ENCODE results near the gene CHEK2.
"Not testable (repeated sequence)": the region's sequence is repeated elsewhere in the genome, so short reads cannot be mapped to it uniquely, and the experiment has no call there.

DNA sequence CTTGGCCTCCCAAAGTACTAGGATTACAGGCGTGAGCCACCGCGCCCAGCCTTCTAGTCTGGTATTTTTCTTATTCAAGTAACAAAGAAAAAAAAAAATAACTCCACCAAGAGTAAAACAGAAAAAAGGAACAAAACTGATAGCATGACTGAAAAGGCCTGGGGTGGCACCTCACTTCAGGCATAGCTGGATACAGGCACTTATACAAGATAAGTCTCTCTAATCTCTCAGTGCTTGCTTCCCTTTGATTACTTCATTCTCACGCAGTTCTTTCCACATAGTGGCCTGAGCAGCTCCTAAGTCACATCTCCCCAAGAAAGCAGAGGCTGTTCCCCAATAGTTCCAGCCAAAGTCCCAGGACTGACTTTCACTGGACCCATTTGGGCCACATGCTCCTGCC, 58.7 kb downstream of the CHEK2 start:
- TF ChIP-seq, protein P1, sequence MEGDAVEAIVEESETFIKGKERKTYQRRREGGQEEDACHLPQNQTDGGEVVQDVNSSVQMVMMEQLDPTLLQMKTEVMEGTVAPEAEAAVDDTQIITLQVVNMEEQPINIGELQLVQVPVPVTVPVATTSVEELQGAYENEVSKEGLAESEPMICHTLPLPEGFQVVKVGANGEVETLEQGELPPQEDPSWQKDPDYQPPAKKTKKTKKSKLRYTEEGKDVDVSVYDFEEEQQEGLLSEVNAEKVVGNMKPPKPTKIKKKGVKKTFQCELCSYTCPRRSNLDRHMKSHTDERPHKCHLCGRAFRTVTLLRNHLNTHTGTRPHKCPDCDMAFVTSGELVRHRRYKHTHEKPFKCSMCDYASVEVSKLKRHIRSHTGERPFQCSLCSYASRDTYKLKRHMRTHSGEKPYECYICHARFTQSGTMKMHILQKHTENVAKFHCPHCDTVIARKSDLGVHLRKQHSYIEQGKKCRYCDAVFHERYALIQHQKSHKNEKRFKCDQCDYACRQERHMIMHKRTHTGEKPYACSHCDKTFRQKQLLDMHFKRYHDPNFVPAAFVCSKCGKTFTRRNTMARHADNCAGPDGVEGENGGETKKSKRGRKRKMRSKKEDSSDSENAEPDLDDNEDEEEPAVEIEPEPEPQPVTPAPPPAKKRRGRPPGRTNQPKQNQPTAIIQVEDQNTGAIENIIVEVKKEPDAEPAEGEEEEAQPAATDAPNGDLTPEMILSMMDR (conservative IDR thresholded peaks at IDR 0.05 in 1 of 2, IDR thresholded peaks at IDR 0.05 in 1 of 2; ENCODE audit: extremely low read depth in 1 of 2, insufficient read depth in 1 of 2, low read depth in 1 of 2, low read length in 2 of 2), result not testable (repeated sequence)
- TF ChIP-seq EZH2 (IDR thresholded peaks at IDR 0.05; ENCODE audit: borderline replicate concordance, low read length), result not testable (repeated sequence)

Measured in mammary epithelial cell (primary cell).